ENCODE data around the gene OR8K3.

- TF ChIP-seq YY1 (IDR thresholded peaks at IDR 0.05; ENCODE audit: low read depth, low read length), result no peak
- TF ChIP-seq CTCF (IDR thresholded peaks at IDR 0.05 in 2 of 3, conservative IDR thresholded peaks at IDR 0.05 in 1 of 3; ENCODE audit: control insufficient read depth in 2 of 3, extremely low read depth in 1 of 3, insufficient read depth in 1 of 3, low read depth in 3 of 3, low read length in 3 of 3), result no peak
- no peak for TF ChIP-seq MYC (IDR thresholded peaks at IDR 0.05; ENCODE audit: insufficient read depth, insufficient read length, insufficient replicate concordance, low read length, severe bottlenecking)
- TF ChIP-seq ETV6 (conservative IDR thresholded peaks at IDR 0.05 in 1 of 2, IDR thresholded peaks at IDR 0.05 in 1 of 2; ENCODE audit: borderline replicate concordance in 1 of 2, low read depth in 1 of 2), result no peak
- TF ChIP-seq RAD21 (IDR thresholded peaks at IDR 0.05; ENCODE audit: insufficient read depth, low read depth, low read length), result no peak
- TF ChIP-seq ATF2 (IDR thresholded peaks at IDR 0.05; ENCODE audit: low read length), result no peak
- no peak for TF ChIP-seq HDGF (IDR thresholded peaks at IDR 0.05)
- TF ChIP-seq SUZ12 (IDR thresholded peaks at IDR 0.05; ENCODE audit: unreplicated experiment), result no peak
- TF ChIP-seq JUND (IDR thresholded peaks at IDR 0.05; ENCODE audit: low read depth, low read length), result no peak
- TF ChIP-seq BMI1 (IDR thresholded peaks at IDR 0.05; ENCODE audit: borderline replicate concordance), result no peak
- TF ChIP-seq MTA2 (IDR thresholded peaks at IDR 0.05; ENCODE audit: low read depth), result no peak
- TF ChIP-seq POLR2A (IDR thresholded peaks at IDR 0.05; ENCODE audit: low read depth, low read length), result no peak
- TF ChIP-seq USF2 (IDR thresholded peaks at IDR 0.05; ENCODE audit: borderline replicate concordance, low read depth, low read length), result no peak
- no peak for TF ChIP-seq MTA3 (IDR thresholded peaks at IDR 0.05; ENCODE audit: borderline replicate concordance, low read length)
Measured at GRCh38 chr11:56331861-56332491, 17.0 kb downstream of the OR8K3 start.

Measured in GM12878 (cell line).